Stomach (tissue), 9 donors: ENCODE measurements around the gene STPG2. TPM values are rescaled to one million over a fixed set of nuclear protein-coding genes. Genes with fewer than 3 reads are reported as not detected.

Experiments
- DNase-seq, 2 donors: peaks; one replicate each; pipeline versions ENCODE4 v3.0.0 to v3.0.0-alpha.2; 2013 to 2019
- H3K27ac ChIP-seq, 5 donors: fragments of 200-600 bp in 4 of 5; sonication (generic) in 4 of 5; one replicate each; pipeline ENCODE4 v1.5.1; 2013 to 2019; ENCODE audit warnings: mild to moderate bottlenecking in 1 of 5, moderate library complexity in 1 of 5
- H3K27me3 ChIP-seq, 3 donors: fragments of 200-600 bp; sonication (generic); one replicate each; pipeline ENCODE4 v1.5.1; 2017 to 2019; ENCODE audit warnings: mixed run types in 1 of 3
- H3K36me3 ChIP-seq, 4 donors: fragments of 200-600 bp; sonication (generic); 1 replicate in 3 of 4; 2 replicates in 1 of 4; pipeline ENCODE4 v1.5.1; 2016 to 2019
- H3K4me1 ChIP-seq, 4 donors: fragments of 200-600 bp; sonication (generic); one replicate each; pipeline ENCODE4 v1.5.1; 2016 to 2019
- H3K4me3 ChIP-seq, 4 donors: fragments of 200-600 bp; sonication (generic) in 3 of 4; one replicate each; pipeline ENCODE4 v1.5.1; 2016 to 2019; ENCODE audit warnings: mild to moderate bottlenecking in 1 of 4
- H3K9me3 ChIP-seq, 4 donors: fragments of 200-600 bp; sonication (generic); one replicate each; pipeline ENCODE4 v1.5.1; 2016 to 2019
- EP300 ChIP-seq: sonication (generic); formaldehyde crosslinking; IDR thresholded peaks from one replicate; pipeline ENCODE4 v1.6.1; 2017; ENCODE audit warnings: antibody characterized with exemption
- POLR2A ChIP-seq, 4 donors: fragments of 450-650 bp; IDR thresholded peaks; one replicate each; pipeline ENCODE4 v1.6.1; 2016; ENCODE audit warnings: antibody characterized with exemption in 4 of 4, control low read depth in 2 of 4, mild to moderate bottlenecking in 1 of 4, moderate library complexity in 1 of 4
- POLR2AphosphoS5 ChIP-seq, 3 donors: sonication (generic); formaldehyde crosslinking; IDR thresholded peaks; one replicate each; pipeline ENCODE4 v1.6.1; 2016; ENCODE audit warnings: antibody characterized with exemption in 3 of 3
- WGBS, 5 donors: extraction: QIAGEN DNeasy Blood & Tissue Kit in 3 of 5; methylation state at CpG; one replicate each; pipeline versions ENCODE4 v1.1.5 to v1.1.7; 2013 to 2018; 5-methylcytosine and 5-hydroxymethylcytosine counted together
- intact Hi-C: fragments of 100-400 bp; cut with DNase I; formaldehyde crosslinking; loops from one replicate; pipeline ENCODE4 v1.15.1; 2023; ENCODE audit warnings: low total_unique reads
- polyA plus RNA-seq, 3 donors: library from polyadenylated mRNA; stranded (reverse); fragments of 200-250 nt; gene quantifications; one replicate each; pipeline ENCODE4 v1.2.3, GENCODE V29; 2013
- total RNA-seq, 5 donors: library from RNA; depleted of rRNA; stranded (reverse); fragments of >200 nt; gene quantifications; one replicate each; pipeline versions ENCODE4 v1.1.0 to v1.2.3, GENCODE V29; 2014 to 2016
- TF ChIP-seq, protein P1 (sequence below), 7 experiments: fragments of 450-650 bp in 4 of 7; fragments of 200-600 bp in 3 of 7; sonication (generic) in 3 of 7; IDR thresholded peaks; one replicate each; pipeline ENCODE4 v1.5.1; 2016 to 2019; ENCODE audit warnings: antibody characterized with exemption in 7 of 7, control low read depth in 2 of 7, mild to moderate bottlenecking in 1 of 7
- donor health status: healthy with polysubstance abuse.
- donor health status: Bipolar disorder and iron deficiency.
- donor health status: healthy.

The STPG2 gene
- total and polyA plus RNA-seq, 8 donors: 0.05 to 0.89 (median 0.49) TPM; not detected in 4

- WGBS, 5 donors: 83 to 91% (median 87%) methylated on average over 2 of the region's 2 CpGs
- H3K4me3 ChIP-seq: no peak overlapping the region
- no peaks in the 10 kb centered on the region for H3K36me3 ChIP-seq
- TF ChIP-seq, protein P1, sequence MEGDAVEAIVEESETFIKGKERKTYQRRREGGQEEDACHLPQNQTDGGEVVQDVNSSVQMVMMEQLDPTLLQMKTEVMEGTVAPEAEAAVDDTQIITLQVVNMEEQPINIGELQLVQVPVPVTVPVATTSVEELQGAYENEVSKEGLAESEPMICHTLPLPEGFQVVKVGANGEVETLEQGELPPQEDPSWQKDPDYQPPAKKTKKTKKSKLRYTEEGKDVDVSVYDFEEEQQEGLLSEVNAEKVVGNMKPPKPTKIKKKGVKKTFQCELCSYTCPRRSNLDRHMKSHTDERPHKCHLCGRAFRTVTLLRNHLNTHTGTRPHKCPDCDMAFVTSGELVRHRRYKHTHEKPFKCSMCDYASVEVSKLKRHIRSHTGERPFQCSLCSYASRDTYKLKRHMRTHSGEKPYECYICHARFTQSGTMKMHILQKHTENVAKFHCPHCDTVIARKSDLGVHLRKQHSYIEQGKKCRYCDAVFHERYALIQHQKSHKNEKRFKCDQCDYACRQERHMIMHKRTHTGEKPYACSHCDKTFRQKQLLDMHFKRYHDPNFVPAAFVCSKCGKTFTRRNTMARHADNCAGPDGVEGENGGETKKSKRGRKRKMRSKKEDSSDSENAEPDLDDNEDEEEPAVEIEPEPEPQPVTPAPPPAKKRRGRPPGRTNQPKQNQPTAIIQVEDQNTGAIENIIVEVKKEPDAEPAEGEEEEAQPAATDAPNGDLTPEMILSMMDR (IDR thresholded peaks at IDR 0.05): no peak
- TF ChIP-seq EP300 (no peak), POLR2A (IDR thresholded peaks at IDR 0.05) (no peak), POLR2AphosphoS5 (IDR thresholded peaks at IDR 0.05) (no peak)
- no peak overlapping the region for H3K27ac ChIP-seq
- peaks cover 0 to 3% (median 2%) of the 10 kb centered on the region in 4 donors for H3K9me3 ChIP-seq
- H3K4me1 ChIP-seq: no peaks in the 10 kb centered on the region
- H3K27me3 ChIP-seq: no peaks in the 10 kb centered on the region
- no peak for DNase-seq
- intact Hi-C loops: no loop called here
Measured at GRCh38 chr4:98000940-98001339, 142.3 kb downstream of the STPG2 start.

- H3K9me3 ChIP-seq: peaks cover 0 to 20% (median 14%) of the 10 kb centered on the region in 4 donors
- no peaks in the 10 kb centered on the region for H3K27me3 ChIP-seq
- 68 to 93% (median 80%) methylated on average over 2 of the region's 2 CpGs for WGBS, 5 donors
- TF ChIP-seq POLR2A (IDR thresholded peaks at IDR 0.05) (no peak), EP300 (no peak), POLR2AphosphoS5 (IDR thresholded peaks at IDR 0.05) (no peak)
- TF ChIP-seq, protein P1 (IDR thresholded peaks at IDR 0.05): no peak
- no peak overlapping the region for H3K27ac ChIP-seq
- intact Hi-C loops: no loop called here
- H3K4me3 ChIP-seq: no peak overlapping the region
- H3K36me3 ChIP-seq: no peaks in the 10 kb centered on the region
- no peaks in the 10 kb centered on the region for H3K4me1 ChIP-seq
- DNase-seq: no peak
Measured at GRCh38 chr4:97998203-97998602, 145.1 kb downstream of the STPG2 start.

- Histone ChIP-seq H3K9me3 (peaks cover 0 to 29% (median 19%) of the 10 kb centered on the region in 4 donors), H3K36me3 (no peaks in the 10 kb centered on the region), H3K4me1 (no peaks in the 10 kb centered on the region), H3K4me3 (no peak overlapping the region), H3K27ac (no peak overlapping the region), H3K27me3 (no peaks in the 10 kb centered on the region)
- intact Hi-C loops: no loop called here
- WGBS, 5 donors: 81 to 92% (median 85%) methylated on average over 5 to 6 of the region's 6 CpGs
- TF ChIP-seq, protein P1 (IDR thresholded peaks at IDR 0.05): no peak
- no peak for TF ChIP-seq POLR2A (IDR thresholded peaks at IDR 0.05)
- no peak for TF ChIP-seq EP300
- TF ChIP-seq POLR2AphosphoS5 (IDR thresholded peaks at IDR 0.05): no peak
- no peak for DNase-seq
Measured at GRCh38 chr4:97994765-97995465, 148.4 kb downstream of the STPG2 start.

DNA sequence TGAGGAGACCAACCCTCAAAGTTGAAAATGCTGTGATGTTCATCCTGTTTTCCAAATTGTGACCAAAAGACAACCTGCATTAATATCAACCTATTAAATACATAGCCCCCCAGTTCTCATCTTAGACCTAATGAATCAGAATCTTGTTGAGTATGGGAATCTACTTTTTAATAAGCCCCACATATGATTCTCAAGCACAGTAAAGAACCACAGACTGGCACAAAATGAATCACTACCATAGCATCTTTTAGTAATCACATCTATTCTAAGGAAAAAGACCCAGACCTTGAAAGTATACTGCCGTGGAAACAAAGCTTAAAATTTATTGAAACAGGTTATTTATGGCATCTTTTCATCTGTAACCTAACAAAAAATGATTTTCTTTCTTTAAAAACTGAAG is 152.9 kb downstream of the STPG2 start:
- Histone ChIP-seq H3K36me3 (no peaks in the 10 kb centered on the region), H3K4me1 (no peaks in the 10 kb centered on the region), H3K27me3 (no peaks in the 10 kb centered on the region), H3K4me3 (no peak overlapping the region), H3K27ac (no peak overlapping the region), H3K9me3 (peaks cover 0 to 21% (median 15%) of the 10 kb centered on the region in 4 donors)
- no peak for DNase-seq
- TF ChIP-seq, protein P1 (IDR thresholded peaks at IDR 0.05): no peak
- TF ChIP-seq POLR2AphosphoS5 (IDR thresholded peaks at IDR 0.05) (no peak), POLR2A (IDR thresholded peaks at IDR 0.05) (no peak), EP300 (no peak)
- 61 to 79% (median 71%) methylated on average over 1 of the region's 1 CpG for whole genome bisulfite sequencing, 5 donors
- intact Hi-C loops: no loop called here
